ENCODE results near the gene KRR1. TPM values are rescaled to one million over a fixed set of nuclear protein-coding genes. Genes with fewer than 3 reads are reported as not detected.

Gene KRR1
- polyA plus RNA-seq, 1 of the 3 experiments (the other 2 are of a cell fraction) = 13.8 TPM

GRCh38 chr12:75482646-75483045, 28.8 kb downstream of the KRR1 start (continued):
- no peak for TF ChIP-seq REST (IDR thresholded peaks at IDR 0.05; ENCODE audit: low read depth, low read length)
- TF ChIP-seq RCOR1 (IDR thresholded peaks at IDR 0.05; ENCODE audit: low read length) = no peak
- no peak for TF ChIP-seq RAD21 (IDR thresholded peaks at IDR 0.05; ENCODE audit: low read length)
- TF ChIP-seq PBX3 (IDR thresholded peaks at IDR 0.05) = no peak
- TF ChIP-seq NRF1 (IDR thresholded peaks at IDR 0.05; ENCODE audit: low read depth, low read length) = no peak
- no peak for TF ChIP-seq FOSL2 (IDR thresholded peaks at IDR 0.05; ENCODE audit: borderline replicate concordance, low read depth)
- no peak for TF ChIP-seq GATA2 (CRISPR knock-in tag; IDR thresholded peaks at IDR 0.05)
- no peak for TF ChIP-seq IRF3 (IDR thresholded peaks at IDR 0.05; ENCODE audit: low read depth, low read length)

- Histone ChIP-seq H3K9ac (peak overlapping the region; percentile 66), H3K79me2 (ENCODE audit: insufficient read depth) (peaks cover 58% of the 10 kb centered on the region), H3K9me3 (no peaks in the 10 kb centered on the region), H2AFZ (ENCODE audit: low read depth) (no peak overlapping the region), H3F3A (replicated peaks; ENCODE audit: insufficient read depth) (peaks cover 38% of the 10 kb centered on the region), H3K36me3 (replicated peaks in 1 of 2; ENCODE audit: control insufficient read depth in 1 of 2, insufficient read depth in 2 of 2, low read length in 1 of 2) (peaks cover 0 to 13% of the 10 kb centered on the region in 2 experiments), H4K20me1 (ENCODE audit: insufficient read depth) (no peaks in the 10 kb centered on the region), H3K27ac (ENCODE audit: low read depth in 2 of 2, low read length in 1 of 2) (peak overlapping the region; percentile 76 to 91; a peak in 3 of 4 replicates), H3K9me2 (no peaks in the 10 kb centered on the region), H3K4me2 (peak overlapping the region; percentile 86), H3K4me3 (ENCODE audit: low read depth in 2 of 2, low read length in 1 of 2) (peak overlapping the region; percentile 41 to 68; a peak in 3 of 4 replicates), H3K4me1 (ENCODE audit: control insufficient read depth in 1 of 2, insufficient read depth in 2 of 2, low read depth in 1 of 2, low read length in 1 of 2) (peaks cover 0 to 5% of the 10 kb centered on the region in 2 experiments; a peak in 3 of 4 replicates), H3K27me3 (ENCODE audit: insufficient read depth) (no peaks in the 10 kb centered on the region)
- no peak for DNase-seq
- WGBS (ENCODE audit: low lambda C conversion rate) = 55% methylated on average over 4 of the region's 4 CpGs
- CTCF ChIA-PET = no interaction called here
- peak; percentile 43; the same call in 1 of the 2 replicates for TF ChIP-seq TCF12 (IDR thresholded peaks at IDR 0.05)
- TF ChIP-seq RFX5 (IDR thresholded peaks at IDR 0.05; ENCODE audit: low read length) = no peak
- no peak for TF ChIP-seq EZH2phosphoT487 (IDR thresholded peaks at IDR 0.05; ENCODE audit: borderline replicate concordance, low read depth)
- no peak for TF ChIP-seq TEAD4 (IDR thresholded peaks at IDR 0.05; ENCODE audit: borderline replicate concordance, insufficient read depth)
- POLR2A ChIA-PET = no interaction called here
Measured at GRCh38 chr12:75481774-75482173, 29.6 kb downstream of the KRR1 start.

Measured in SK-N-SH (cell line).